IPS-18c (cell line): ENCODE results near the gene BOC.

Source experiments
- H3K4me3 ChIP-seq: 2 replicates; pipeline ENCODE4 v1.7.0; 2013; ENCODE audit warnings: low read depth, mild to moderate bottlenecking, low read length, moderate library complexity; ENCODE audit not compliant: insufficient read depth
- H3K9me3 ChIP-seq: one replicate; pipeline ENCODE4 v1.6.1; 2013; ENCODE audit warnings: mild to moderate bottlenecking, low read length, moderate library complexity; ENCODE audit not compliant: control insufficient read depth, insufficient read depth

Gene BOC

DNA sequence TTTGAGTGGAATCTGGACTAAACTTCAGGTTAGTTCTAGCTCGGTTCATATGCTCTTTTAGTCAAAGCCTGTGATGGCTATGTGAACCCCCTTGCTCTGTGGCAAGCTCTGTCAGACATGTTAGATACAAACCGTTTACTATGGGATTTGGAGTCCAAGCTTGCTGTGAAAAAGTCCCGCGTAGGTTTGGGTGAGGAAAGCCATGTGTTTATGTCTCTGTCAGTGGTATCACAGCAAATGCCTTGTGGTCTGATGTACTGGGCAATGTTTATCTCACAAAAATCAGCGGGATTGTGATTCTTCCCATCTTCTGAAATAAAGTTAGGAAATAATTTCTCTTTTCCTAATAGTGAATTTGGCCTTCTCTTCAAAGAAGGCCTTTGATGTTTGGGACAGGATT lies 5.0 kb downstream of the BOC start:
- no peak overlapping the region for H3K4me3 ChIP-seq
- H3K9me3 ChIP-seq, result no peaks in the 10 kb centered on the region

DNA sequence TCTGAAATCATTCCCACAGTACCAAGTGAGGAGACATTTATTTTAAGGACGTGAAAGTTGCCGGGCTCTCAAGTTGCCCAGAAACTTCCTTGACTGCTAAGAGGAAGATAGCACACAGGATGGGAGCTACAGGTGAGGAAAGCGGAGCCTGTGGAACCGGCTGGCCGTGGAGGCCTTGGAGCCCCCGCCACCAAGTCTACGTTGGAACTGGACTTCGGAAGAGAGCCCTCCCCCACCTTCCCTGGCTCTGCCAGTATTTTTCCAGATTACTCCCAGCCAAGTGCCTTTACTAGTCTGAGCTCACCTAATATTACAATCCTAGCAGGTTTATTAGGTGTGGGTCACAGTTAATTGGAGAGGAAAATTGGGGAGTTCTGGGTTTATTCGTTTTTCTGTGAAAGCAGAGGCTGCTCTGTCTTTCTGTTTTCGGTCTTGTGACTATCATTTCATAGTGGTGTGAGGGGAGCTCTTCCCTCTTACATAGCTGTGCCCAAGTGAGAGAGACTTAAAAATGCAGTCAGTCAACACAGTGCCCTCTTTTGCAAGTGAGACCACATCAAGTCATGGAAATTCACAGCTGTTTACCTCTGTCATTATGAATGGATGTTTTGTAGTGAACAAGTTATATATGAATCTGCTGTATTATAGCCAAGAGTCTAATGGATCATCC lies 6.8 kb downstream of the BOC start:
- H3K9me3 ChIP-seq, result no peaks in the 10 kb centered on the region
- H3K4me3 ChIP-seq, result no peak overlapping the region

DNA sequence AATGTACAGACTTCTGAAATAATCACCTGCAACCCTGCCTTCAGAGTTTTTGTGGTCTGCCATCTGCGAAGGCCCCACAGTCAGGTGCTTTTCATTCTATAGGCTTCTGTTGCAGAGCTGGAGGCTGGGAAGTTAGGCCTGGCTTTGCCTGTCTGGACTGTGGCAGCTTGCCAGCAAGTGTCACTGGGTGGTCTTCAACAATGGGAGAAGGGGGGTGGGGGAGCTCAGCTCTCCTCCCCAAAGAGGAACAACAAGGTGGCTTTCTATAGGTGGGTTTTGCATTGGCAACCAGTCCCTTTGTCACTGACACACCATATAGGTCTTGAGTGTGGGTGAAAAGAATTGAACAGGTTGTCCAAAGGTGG lies 7.3 kb downstream of the BOC start:
- Histone ChIP-seq H3K9me3 (no peaks in the 10 kb centered on the region), H3K4me3 (no peak overlapping the region)

DNA sequence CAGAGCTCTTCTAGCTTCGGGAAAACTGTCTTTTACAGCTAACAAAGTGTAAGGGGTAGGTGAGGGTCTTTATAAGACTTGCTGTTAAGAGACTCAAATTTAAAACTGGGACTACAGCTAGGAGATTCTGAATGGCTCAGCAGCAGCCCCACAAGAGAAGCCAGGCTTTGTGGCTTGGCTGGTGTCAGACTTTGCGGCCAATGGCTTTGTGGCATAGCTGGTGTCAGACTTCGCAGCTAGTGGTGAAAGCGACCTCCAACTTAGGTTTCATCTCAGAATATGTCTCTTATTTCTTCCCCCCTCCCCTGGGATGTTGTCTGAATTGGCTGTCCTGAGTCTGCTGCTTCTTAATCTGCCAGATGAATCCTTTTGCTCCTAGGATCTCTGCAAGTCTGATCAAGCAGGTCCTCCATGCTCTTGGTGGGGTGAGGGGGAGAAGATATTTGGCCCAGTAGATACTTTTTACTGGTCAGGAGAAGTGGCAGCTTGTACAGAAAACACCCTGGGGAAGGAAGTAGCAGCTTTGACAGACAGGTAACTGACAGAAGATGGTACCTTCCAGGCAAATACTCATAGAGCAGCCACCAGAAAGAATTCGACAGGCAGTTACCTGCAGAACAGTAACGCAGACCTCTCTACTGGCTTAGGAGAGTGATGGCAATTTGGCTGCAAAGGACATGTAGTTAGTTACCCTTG lies 8.4 kb downstream of the BOC start:
- Histone ChIP-seq H3K4me3 (no peak overlapping the region), H3K9me3 (no peaks in the 10 kb centered on the region)

DNA sequence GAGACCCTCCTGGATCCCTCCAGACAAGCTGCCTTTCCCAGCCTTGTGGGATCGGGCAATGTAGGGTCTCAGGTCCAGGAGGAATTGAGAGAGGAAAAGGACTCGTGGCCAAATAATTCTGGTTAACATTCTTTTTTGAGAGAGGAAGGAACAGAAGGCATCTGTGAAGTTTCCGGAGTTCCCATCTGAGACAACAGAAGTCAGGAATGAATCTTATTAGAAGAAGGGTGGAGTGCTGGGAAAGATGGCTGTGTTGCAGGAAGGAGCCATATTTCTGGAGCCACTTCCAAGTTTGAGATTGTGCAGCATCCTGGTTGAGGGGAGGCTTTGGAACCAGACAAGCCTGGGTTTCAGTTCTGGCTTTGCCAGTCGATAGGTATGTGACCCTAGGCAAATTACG lies 9.4 kb downstream of the BOC start:
- no peak overlapping the region for H3K4me3 ChIP-seq

DNA sequence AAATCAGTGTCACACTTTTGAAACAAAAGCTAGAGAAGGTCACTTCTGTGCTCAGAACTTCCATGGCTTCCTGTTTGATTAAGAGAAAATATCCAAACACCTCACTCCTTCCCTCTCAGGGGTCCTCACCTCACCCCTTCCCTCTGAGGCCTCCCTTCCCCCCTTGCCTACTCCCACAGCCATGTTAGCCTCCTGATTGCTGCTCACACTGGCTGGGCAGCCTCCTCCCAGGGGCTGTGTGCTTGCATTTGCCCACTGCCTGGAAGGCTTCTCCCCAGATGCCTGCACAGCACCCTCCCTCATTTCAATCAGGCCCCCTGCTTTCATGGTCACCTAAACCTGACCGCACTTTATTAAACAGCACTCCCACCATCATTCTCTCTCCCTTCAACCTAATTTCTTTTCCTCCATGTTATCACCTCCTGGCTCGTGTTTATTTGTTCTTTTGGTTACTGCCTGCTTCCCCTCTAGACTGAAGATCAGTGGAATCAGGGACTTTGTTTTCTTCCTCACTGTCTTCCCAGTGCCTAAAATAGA lies 10.4 kb downstream of the BOC start:
- no peaks in the 10 kb centered on the region for H3K9me3 ChIP-seq
- H3K4me3 ChIP-seq, result no peak overlapping the region

More for the DNA sequence above, 9.4 kb downstream of the BOC start:
- H3K9me3 ChIP-seq, result no peaks in the 10 kb centered on the region

DNA sequence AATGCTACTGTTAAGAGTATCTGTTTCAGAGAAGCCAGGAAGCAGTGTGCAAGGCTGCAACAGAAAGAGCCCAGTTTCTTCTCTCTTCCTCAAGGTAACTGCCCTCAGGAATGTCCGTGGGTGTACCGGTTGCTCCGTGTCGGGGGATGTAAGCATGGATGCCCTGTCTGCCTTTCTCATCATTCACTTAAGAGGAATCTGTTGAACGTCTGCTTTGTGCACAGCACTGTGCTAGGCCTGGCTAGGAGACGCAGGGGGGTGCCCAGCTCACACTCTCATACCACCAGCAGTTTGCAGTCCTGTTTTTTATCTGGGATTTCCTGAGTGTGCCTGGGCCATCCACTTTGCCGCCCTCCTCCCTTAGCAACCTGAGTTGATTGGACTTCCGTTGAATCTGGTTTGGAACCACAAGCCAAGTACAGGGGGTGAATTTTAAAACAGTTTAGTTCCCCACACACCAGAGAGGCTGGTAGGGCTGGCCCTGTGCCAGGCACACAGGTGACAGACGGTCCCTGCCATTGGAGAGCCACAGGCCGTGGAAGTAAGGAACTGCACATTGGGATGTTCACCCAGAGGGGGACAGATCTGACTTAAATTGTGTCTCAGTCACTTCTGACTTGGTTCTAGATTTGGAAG lies 11.2 kb downstream of the BOC start:
- Histone ChIP-seq H3K9me3 (no peaks in the 10 kb centered on the region), H3K4me3 (no peak overlapping the region)

DNA sequence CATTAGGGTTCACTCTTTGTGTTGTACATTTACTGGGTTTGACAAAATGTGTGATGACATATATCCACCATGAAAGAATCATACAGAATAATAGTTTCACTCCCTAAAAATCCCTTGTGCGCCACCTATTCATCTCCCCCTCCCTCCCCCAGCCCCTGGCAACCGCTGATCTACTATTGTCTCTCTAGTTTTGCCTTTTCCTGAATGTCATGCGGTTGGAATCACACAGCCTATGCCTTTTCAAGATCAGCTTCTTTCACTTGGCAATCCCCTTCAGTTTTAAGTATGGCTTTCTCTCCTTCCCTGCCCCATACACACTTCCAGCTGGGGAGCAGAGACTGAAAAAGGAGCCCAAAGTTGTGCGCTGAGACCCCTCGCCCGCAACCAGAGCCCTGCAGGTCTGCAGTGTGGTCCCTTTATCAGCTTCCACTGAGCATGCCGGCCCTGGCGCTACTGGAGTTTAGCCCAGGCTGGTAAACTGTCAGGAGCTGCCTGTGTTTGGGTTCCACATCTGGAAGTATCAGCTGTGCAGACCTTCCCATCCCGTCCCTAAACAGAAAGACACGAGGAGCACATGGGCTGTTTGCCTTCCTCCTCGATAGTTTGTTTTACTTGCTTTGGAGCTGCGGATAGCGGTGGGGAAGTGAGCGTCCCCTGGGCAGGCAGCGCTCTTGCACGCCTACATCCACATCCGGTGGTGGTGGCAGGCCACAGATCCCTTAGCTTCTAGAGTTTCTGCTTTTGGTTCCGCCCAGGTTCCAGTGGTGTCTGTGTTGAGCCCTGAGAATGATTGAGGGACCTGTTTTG lies 12.3 kb downstream of the BOC start:
- no peak overlapping the region for H3K4me3 ChIP-seq
- no peaks in the 10 kb centered on the region for H3K9me3 ChIP-seq

DNA sequence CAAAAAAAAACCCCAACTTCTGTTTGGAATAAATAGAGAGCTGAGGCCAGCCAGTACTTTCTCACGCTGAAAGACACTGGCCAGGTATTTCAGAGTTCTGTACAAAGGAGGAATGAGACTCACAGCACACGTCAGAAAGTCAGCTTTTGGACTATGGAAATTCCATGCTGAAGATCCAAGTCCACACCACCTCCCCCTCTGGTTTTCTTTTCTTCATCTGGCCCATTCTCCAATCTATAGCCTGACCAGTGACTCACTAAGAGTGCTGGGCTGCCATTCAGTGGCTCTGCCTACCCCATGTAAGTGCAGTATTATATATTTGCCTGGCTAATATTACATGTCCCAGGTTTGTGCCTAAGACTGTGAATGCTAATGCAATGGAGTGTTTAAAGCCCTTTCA lies 13.9 kb downstream of the BOC start:
- Histone ChIP-seq H3K9me3 (no peaks in the 10 kb centered on the region), H3K4me3 (no peak overlapping the region)

DNA sequence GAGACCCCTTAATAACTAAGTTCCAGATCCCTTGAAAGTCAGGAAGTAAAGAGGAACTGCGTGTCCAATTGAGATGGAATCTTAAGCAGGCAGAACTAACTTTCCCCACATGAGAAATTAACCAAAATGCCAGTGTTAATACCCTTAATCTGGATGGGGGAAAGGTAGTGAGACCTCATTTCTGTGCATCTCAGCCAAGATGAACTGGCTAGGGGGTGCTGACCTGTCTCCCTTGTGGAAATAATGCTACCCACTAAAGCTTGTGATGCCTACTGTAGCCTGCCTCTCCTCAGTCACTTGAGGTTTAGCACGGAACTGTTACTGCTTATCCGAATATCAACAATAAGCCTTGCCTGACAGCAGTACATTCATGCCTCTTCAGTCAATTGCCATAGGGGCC lies 15.1 kb downstream of the BOC start:
- H3K4me3 ChIP-seq, result no peak overlapping the region
- H3K9me3 ChIP-seq, result no peaks in the 10 kb centered on the region

DNA sequence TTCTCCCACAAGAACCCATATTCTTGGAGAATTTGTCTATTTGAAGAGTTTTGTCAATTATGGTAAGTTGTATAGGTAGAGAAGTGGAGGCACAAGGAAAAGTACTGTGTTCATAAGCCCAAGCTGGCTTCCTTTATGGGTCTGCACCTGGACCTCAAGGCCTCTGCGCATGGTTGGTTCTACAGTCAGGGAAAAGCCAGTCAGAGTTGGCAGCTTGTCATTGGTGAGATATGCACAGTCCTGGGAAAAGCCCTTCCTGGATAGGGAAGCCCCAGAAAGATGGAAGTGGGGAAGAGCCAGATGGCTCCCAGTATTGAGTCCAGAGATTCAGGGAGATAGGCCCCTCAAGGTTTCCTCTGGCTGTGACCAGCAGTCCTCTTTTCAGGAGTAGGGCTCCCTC lies 15.8 kb downstream of the BOC start:
- no peaks in the 10 kb centered on the region for H3K9me3 ChIP-seq
- H3K4me3 ChIP-seq, result no peak overlapping the region

DNA sequence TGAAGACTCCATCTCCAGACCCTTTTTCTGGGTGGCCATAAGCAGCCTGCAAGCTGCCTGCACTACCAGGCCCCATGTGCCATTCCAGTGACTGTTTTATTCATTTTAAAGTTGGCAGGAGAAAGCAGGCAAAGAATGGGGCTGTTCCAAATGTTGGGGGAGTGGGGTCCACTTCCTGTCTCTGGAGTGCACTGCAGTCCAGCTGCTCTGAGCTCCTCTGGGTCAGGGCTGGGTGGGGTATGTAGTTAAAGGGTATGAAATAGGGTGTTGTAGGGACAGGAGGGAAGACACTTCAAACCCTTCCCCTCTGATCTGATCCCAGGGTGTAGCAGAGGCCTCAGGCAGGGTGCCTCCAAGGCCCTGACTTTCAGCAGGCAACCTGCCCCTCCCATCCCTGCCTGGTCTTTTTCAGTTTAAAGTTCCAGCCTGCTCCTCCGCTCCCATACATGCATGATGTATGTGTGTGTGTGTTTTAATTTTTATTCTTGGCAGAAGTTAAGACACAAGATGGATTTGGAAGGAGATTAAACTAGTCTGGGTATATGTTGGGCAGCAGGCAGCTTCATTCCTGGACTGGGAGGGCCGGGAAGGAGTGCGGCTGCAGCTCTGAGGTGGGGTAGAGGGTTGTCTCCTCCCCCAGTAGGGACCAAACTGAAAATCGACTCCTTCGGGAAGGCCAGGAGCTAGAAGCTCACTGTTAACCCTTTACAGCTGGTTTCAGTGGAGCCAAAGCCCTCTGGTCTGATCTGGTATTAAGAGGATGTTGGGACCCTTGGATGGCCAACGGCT lies 17.3 kb downstream of the BOC start:
- no peaks in the 10 kb centered on the region for H3K9me3 ChIP-seq

DNA sequence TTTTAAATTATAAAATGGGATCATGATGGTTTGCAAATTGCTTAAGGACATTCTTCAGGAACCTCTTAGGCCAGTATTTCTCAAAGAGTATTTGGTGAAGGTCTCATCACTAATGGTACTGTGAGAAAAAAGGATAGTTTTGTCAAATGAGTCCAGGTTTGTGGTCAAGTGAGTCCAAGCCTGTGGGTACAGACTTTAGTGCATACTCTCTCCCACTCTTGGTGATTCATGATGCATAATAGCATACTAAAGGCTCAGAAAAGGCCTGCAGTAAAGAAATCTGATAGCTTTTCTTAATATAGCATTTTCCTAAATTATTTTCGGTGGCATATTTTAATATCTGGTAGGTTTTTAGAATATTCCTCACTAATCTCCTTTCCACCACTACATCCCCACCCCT lies 20.0 kb downstream of the BOC start:
- no peaks in the 10 kb centered on the region for H3K9me3 ChIP-seq
- H3K4me3 ChIP-seq, result no peak overlapping the region

More for the DNA sequence above, 17.3 kb downstream of the BOC start:
- H3K4me3 ChIP-seq, result no peak overlapping the region

DNA sequence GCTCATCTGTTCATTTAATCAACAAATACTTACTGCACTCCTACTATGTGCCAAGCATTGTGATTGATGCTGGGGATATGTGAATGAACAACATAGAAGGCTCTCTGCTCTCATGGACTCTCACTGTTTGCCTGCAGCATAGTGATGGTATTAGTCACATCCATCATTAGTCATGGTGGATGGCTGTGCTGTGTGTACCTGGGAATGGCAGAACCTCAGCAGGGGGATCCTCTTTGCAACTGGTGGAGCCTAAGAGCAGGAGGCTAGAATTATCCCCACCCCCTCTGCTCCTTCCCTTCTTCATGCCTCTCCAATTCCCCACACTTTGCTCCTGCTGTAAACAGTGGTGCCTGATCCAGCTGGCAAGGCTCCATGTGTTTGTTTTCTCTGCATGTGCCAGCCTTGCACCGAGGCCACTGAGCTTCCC lies 20.5 kb downstream of the BOC start:
- no peaks in the 10 kb centered on the region for H3K9me3 ChIP-seq
- no peak overlapping the region for H3K4me3 ChIP-seq

DNA sequence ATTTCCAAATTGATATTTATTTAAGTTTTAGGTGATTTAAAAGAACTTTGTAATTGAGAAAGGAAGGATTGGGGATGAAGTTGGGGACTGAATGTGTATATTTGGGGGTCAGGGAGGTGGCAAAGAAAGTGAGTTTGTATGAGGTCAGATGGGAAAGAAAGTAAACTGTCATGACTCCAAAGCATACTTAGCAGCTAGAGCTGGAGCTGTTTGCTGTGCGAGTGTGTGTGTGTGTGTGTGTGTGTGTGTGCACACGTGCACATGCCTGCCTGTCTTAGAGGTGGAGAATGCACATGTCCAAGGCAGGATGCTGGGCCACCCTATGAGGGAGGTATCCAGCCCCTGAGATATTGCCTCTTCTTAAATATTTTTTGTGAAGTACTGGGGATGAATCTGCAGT lies 21.0 kb downstream of the BOC start:
- Histone ChIP-seq H3K9me3 (no peaks in the 10 kb centered on the region), H3K4me3 (no peak overlapping the region)

DNA sequence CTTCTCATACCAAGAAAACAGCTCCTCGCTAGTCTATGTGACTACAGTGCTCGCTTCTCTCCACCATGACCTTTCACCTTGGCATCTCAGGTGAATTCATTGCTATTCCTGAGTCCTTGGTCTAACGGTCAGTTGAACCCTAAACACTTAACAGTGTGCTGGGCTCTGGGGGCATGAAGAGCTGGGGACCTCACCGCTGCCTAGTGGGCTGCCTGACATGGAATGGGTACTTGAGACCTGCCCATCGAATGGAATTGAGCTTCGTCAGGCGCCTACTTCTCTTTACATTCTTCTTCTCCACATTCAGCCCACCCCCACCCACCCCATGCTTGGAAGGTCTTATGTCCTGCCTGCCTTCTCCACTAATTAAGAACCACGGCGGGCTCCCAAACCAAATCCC lies 22.1 kb downstream of the BOC start:
- Histone ChIP-seq H3K9me3 (no peaks in the 10 kb centered on the region), H3K4me3 (no peak overlapping the region)

DNA sequence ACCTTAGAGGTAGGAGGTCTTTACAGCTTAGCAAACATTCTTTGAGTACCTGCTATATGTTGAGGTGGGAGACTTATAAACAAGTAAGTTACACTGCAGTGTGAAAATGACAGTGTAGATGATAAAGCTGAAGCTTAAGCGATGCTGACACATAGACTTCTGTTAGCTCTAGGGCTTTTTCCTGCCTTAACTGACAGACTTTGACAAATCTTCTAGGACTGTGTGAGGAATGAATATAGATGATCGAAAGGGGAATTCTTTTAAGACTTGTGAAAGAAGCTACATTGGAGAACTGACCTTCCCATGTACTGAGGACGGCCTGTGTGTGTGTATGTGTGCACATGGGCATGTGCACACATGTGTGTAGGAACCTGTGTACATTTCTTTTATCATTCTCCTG lies 22.7 kb downstream of the BOC start:
- no peak overlapping the region for H3K4me3 ChIP-seq
- H3K9me3 ChIP-seq, result no peaks in the 10 kb centered on the region
